Mesodermal cell (in vitro differentiated cells): ENCODE results near the gene CYP2A13.
"Not testable (repeated sequence)": the region's sequence is repeated elsewhere in the genome, so short reads cannot be mapped to it uniquely, and the experiment has no call there.

Experiments
- H3K27ac ChIP-seq: 2 replicates; pipeline ENCODE4 v1.7.0; 2013; ENCODE audit warnings: mild to moderate bottlenecking, low read depth, low read length, moderate library complexity; ENCODE audit not compliant: severe bottlenecking
- H3K36me3 ChIP-seq: 2 replicates; pipeline ENCODE4 v1.7.1; 2013; ENCODE audit warnings: mild to moderate bottlenecking, low read length, moderate library complexity; ENCODE audit not compliant: control insufficient read depth, insufficient read depth
- H3K4me1 ChIP-seq: one replicate; pipeline ENCODE4 v1.7.1; 2013; ENCODE audit warnings: mild to moderate bottlenecking, low read length; ENCODE audit not compliant: insufficient read depth, control insufficient read depth, poor library complexity, severe bottlenecking
- H3K4me3 ChIP-seq: 2 replicates; pipeline ENCODE4 v1.7.0; 2013; ENCODE audit warnings: low read length, control low read depth, mild to moderate bottlenecking; ENCODE audit not compliant: insufficient read depth, poor library complexity, severe bottlenecking; ENCODE audit errors: extremely low read depth
- H3K9me3 ChIP-seq: 2 replicates; pipeline ENCODE4 v1.7.1; 2013; ENCODE audit warnings: mild to moderate bottlenecking, low read length, moderate library complexity; ENCODE audit not compliant: control insufficient read depth
- WGBS, 2 experiments: methylation state at CpG; one replicate each; pipeline ENCODE4 v1.1.5; 2013; ENCODE audit warnings: missing lambda C conversion rate in 2 of 2; ENCODE audit not compliant: insufficient coverage in 2 of 2; 5-methylcytosine and 5-hydroxymethylcytosine counted together

CYP2A13 gene

GRCh38 chr19:41089959-41090358 lies 1.7 kb downstream of the CYP2A13 start:
- WGBS, 2 experiments = 0 to 1% methylated on average over 12 to 16 of the region's 32 CpGs
- no peak overlapping the region for H3K4me3 ChIP-seq

GRCh38 chr19:41095703-41096102 lies 7.5 kb downstream of the CYP2A13 start:
- no peaks in the 10 kb centered on the region for H3K36me3 ChIP-seq
- WGBS, 2 experiments = 90 to 94% methylated on average over 9 to 10 of the region's 15 CpGs
- no peaks in the 10 kb centered on the region for H3K4me1 ChIP-seq
- no peak overlapping the region for H3K4me3 ChIP-seq
- no peaks in the 10 kb centered on the region for H3K9me3 ChIP-seq
- no peak overlapping the region for H3K27ac ChIP-seq

More at GRCh38 chr19:41089959-41090358, 1.7 kb downstream of the CYP2A13 start:
- H3K4me1 ChIP-seq = no peaks in the 10 kb centered on the region
- H3K9me3 ChIP-seq = no peaks in the 10 kb centered on the region
- no peaks in the 10 kb centered on the region for H3K36me3 ChIP-seq
- H3K27ac ChIP-seq = no peak overlapping the region

GRCh38 chr19:41096353-41096752 lies 8.1 kb downstream of the CYP2A13 start:
- Histone ChIP-seq H3K27ac (no peak overlapping the region), H3K4me1 (no peaks in the 10 kb centered on the region), H3K36me3 (no peaks in the 10 kb centered on the region), H3K4me3 (no peak overlapping the region), H3K9me3 (no peaks in the 10 kb centered on the region)
- 90 to 94% methylated on average over 6 to 7 of the region's 7 CpGs for WGBS, 2 experiments

- 56% methylated on average over 1 of the region's 2 CpGs; no CpG with 5 or more reads in 1 of the 2 experiments for WGBS, 2 experiments
- Histone ChIP-seq H3K36me3 (no peaks in the 10 kb centered on the region), H3K4me3 (no peak overlapping the region), H3K4me1 (no peaks in the 10 kb centered on the region), H3K27ac (no peak overlapping the region), H3K9me3 (no peaks in the 10 kb centered on the region)
Observed at GRCh38 chr19:41097302-41097701, 9.1 kb downstream of the CYP2A13 start.

- Histone ChIP-seq H3K27ac (no peak overlapping the region), H3K36me3 (no peaks in the 10 kb centered on the region), H3K9me3 (no peaks in the 10 kb centered on the region), H3K4me3 (no peak overlapping the region), H3K4me1 (no peaks in the 10 kb centered on the region)
- 69 to 76% methylated on average over 4 to 5 of the region's 5 CpGs for WGBS, 2 experiments
Observed at GRCh38 chr19:41098762-41099161, 10.5 kb downstream of the CYP2A13 start.

GRCh38 chr19:41102210-41102609 lies 14.0 kb downstream of the CYP2A13 start:
- H3K27ac ChIP-seq, H3K36me3 ChIP-seq, H3K4me3 ChIP-seq, H3K9me3 ChIP-seq, H3K4me1 ChIP-seq: not testable (repeated sequence)
- 83% methylated on average over 1 of the region's 1 CpG; no CpG with 5 or more reads in 1 of the 2 experiments for WGBS, 2 experiments

- H3K4me1 ChIP-seq = no peaks in the 10 kb centered on the region
- WGBS, 2 experiments = 100% methylated on average over 1 of the region's 3 CpGs
- H3K36me3 ChIP-seq = no peaks in the 10 kb centered on the region
- no peak overlapping the region for H3K4me3 ChIP-seq
- no peaks in the 10 kb centered on the region for H3K9me3 ChIP-seq
- no peak overlapping the region for H3K27ac ChIP-seq
Observed at GRCh38 chr19:41106177-41106576, 17.9 kb downstream of the CYP2A13 start.

GRCh38 chr19:41111296-41111695 lies 23.0 kb downstream of the CYP2A13 start:
- no peaks in the 10 kb centered on the region for H3K36me3 ChIP-seq
- 86 to 94% methylated on average over 8 of the region's 9 CpGs for WGBS, 2 experiments

GRCh38 chr19:41111750-41112295 lies 23.6 kb downstream of the CYP2A13 start:
- WGBS, 2 experiments = 92% methylated on average over 5 of the region's 5 CpGs; no CpG with 5 or more reads in 1 of the 2 experiments
- H3K9me3 ChIP-seq = peaks cover 7% of the 10 kb centered on the region
- H3K27ac ChIP-seq = no peak overlapping the region
- H3K4me3 ChIP-seq = no peak overlapping the region
- no peaks in the 10 kb centered on the region for H3K4me1 ChIP-seq
- H3K36me3 ChIP-seq = no peaks in the 10 kb centered on the region

More at GRCh38 chr19:41111296-41111695, 23.0 kb downstream of the CYP2A13 start:
- no peaks in the 10 kb centered on the region for H3K4me1 ChIP-seq
- peaks cover 7% of the 10 kb centered on the region for H3K9me3 ChIP-seq
- no peak overlapping the region for H3K27ac ChIP-seq
- H3K4me3 ChIP-seq = no peak overlapping the region

GRCh38 chr19:41112728-41113290 lies 24.6 kb downstream of the CYP2A13 start:
- no peak overlapping the region for H3K27ac ChIP-seq
- 88 to 90% methylated on average over 1 to 5 of the region's 7 CpGs for WGBS, 2 experiments
- H3K9me3 ChIP-seq = peaks cover 7% of the 10 kb centered on the region
- no peak overlapping the region for H3K4me3 ChIP-seq
- H3K36me3 ChIP-seq = no peaks in the 10 kb centered on the region
- H3K4me1 ChIP-seq = no peaks in the 10 kb centered on the region

GRCh38 chr19:41114132-41114531 lies 25.9 kb downstream of the CYP2A13 start, which contains the start of gene CYP2F1:
Gene CYP2F1 (plus strand): TSS chr19:41114432. CDS start chr19:41116189, 1,757 bp downstream.
- H3K4me3 ChIP-seq = no peak within 1 kb of the TSS
- WGBS, 2 experiments = 58 to 78% methylated on average over 2 to 3 of the region's 7 CpGs
- no peaks in the 10 kb centered on the region for H3K36me3 ChIP-seq
- peaks cover 7% of the 10 kb centered on the region for H3K9me3 ChIP-seq
- H3K4me1 ChIP-seq = no peaks in the 10 kb centered on the region
- no peak within 1 kb of the TSS for H3K27ac ChIP-seq
